Ascending aorta (tissue), 2 donors: ENCODE results near the gene USP48. TPM values are rescaled to one million over a fixed set of nuclear protein-coding genes. Genes with fewer than 3 reads are reported as not detected.

Experiments used
- DNase-seq, 2 donors: peaks; one replicate each; pipeline ENCODE4 v3.0.0-alpha.2; 2019; ENCODE audit warnings: low spot score in 2 of 2
- H3K27ac ChIP-seq, 2 donors: fragments of 200-600 bp; sonication (generic); one replicate each; pipeline ENCODE4 v1.5.1; 2016 to 2017; ENCODE audit warnings: mild to moderate bottlenecking in 1 of 2
- H3K27me3 ChIP-seq: fragments of 200-600 bp; sonication (generic); one replicate; pipeline ENCODE4 v1.5.1; 2017
- H3K36me3 ChIP-seq, 2 donors: fragments of 200-600 bp; sonication (generic); one replicate each; pipeline ENCODE4 v1.5.1; 2016
- H3K4me1 ChIP-seq, 2 donors: fragments of 200-600 bp; sonication (generic); one replicate each; pipeline ENCODE4 v1.5.1; 2016 to 2017; ENCODE audit warnings: mild to moderate bottlenecking in 1 of 2
- H3K4me3 ChIP-seq, 2 donors: fragments of 200-600 bp; sonication (generic); one replicate each; pipeline ENCODE4 v1.5.1; 2016 to 2017; ENCODE audit warnings: mild to moderate bottlenecking in 1 of 2
- H3K9me3 ChIP-seq, 2 donors: fragments of 200-600 bp; sonication (generic); one replicate each; pipeline ENCODE4 v1.5.1; 2016
- CTCF ChIP-seq, 3 experiments: fragments of 200-600 bp in 2 of 3; fragments of 450-650 bp in 1 of 3; sonication (generic) in 2 of 3; IDR thresholded peaks; one replicate each; pipeline ENCODE4 v1.5.1; 2016 to 2019; ENCODE audit warnings: antibody characterized with exemption in 3 of 3, mild to moderate bottlenecking in 1 of 3, moderate library complexity in 1 of 3
- intact Hi-C: fragments of 100-400 bp; cut with DNase I; formaldehyde crosslinking; loops from one replicate; pipeline ENCODE4 v1.15.1; 2023
- total RNA-seq: library from RNA; depleted of rRNA; stranded (reverse); fragments of >200 nt; gene quantifications from one replicate; pipeline ENCODE4 v1.1.0, GENCODE V29; 2016

The USP48 gene
- total RNA-seq, 1 donor from 2014 or later: 41.3 TPM

- H3K4me3 ChIP-seq: no peak overlapping the region
- peaks cover 8% of the 10 kb centered on the region for H3K27me3 ChIP-seq
- intact Hi-C loops: no loop called here
- H3K9me3 ChIP-seq: no peaks in the 10 kb centered on the region
- TF ChIP-seq CTCF (IDR thresholded peaks at IDR 0.05): no peak
- no peaks in the 10 kb centered on the region for H3K36me3 ChIP-seq
- H3K27ac ChIP-seq: no peak overlapping the region
- DNase-seq: no peak
- peaks cover 5% of the 10 kb centered on the region in 2 donors for H3K4me1 ChIP-seq
These were observed 132.5 kb downstream of the USP48 start for GRCh38 chr1:21650400-21650799.

- Histone ChIP-seq H3K36me3 (no peaks in the 10 kb centered on the region), H3K27me3 (peaks cover 8% of the 10 kb centered on the region), H3K4me3 (no peak overlapping the region), H3K9me3 (no peaks in the 10 kb centered on the region), H3K27ac (no peak overlapping the region), H3K4me1 (peaks cover 5% of the 10 kb centered on the region in 2 donors)
- no peak for TF ChIP-seq CTCF (IDR thresholded peaks at IDR 0.05)
- intact Hi-C loops: no loop called here
- no peak for DNase-seq
These were observed 133.6 kb downstream of the USP48 start for GRCh38 chr1:21649315-21649714.

- no peaks in the 10 kb centered on the region for H3K36me3 ChIP-seq
- no peak overlapping the region for H3K4me3 ChIP-seq
- no peak for DNase-seq
- no peak for TF ChIP-seq CTCF (IDR thresholded peaks at IDR 0.05)
- no peak overlapping the region for H3K27ac ChIP-seq
- peaks cover 8% of the 10 kb centered on the region for H3K27me3 ChIP-seq
- no peaks in the 10 kb centered on the region for H3K9me3 ChIP-seq
- intact Hi-C loops: no loop called here
- H3K4me1 ChIP-seq: peaks cover 5% of the 10 kb centered on the region in 2 donors
These were observed 134.2 kb downstream of the USP48 start for GRCh38 chr1:21648791-21649190.

DNA sequence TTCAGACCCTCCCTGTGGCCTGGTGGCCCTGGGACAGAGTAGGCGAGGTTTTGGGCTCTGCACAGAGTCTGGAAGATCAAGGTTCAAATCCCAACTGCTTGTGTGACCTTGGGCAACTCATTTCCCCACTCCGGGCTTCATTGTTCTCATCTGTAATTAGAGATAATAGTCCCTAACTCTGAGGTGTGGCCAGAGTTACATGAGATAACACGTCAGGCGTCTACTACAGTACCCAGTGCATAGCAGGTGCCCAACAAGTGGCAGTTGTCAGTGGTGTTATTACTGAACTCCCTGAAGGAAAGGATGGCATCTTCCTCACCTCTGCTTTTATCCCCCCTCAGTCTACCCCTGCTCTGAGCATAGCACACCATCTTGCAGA lies 134.6 kb downstream of the USP48 start:
- Histone ChIP-seq H3K4me1 (peaks cover 5% of the 10 kb centered on the region in 2 donors), H3K4me3 (no peak overlapping the region), H3K27me3 (peaks cover 8% of the 10 kb centered on the region), H3K36me3 (no peaks in the 10 kb centered on the region), H3K27ac (no peak overlapping the region), H3K9me3 (no peaks in the 10 kb centered on the region)
- no peak for TF ChIP-seq CTCF (IDR thresholded peaks at IDR 0.05)
- no peak for DNase-seq
- intact Hi-C loops: no loop called here

DNA sequence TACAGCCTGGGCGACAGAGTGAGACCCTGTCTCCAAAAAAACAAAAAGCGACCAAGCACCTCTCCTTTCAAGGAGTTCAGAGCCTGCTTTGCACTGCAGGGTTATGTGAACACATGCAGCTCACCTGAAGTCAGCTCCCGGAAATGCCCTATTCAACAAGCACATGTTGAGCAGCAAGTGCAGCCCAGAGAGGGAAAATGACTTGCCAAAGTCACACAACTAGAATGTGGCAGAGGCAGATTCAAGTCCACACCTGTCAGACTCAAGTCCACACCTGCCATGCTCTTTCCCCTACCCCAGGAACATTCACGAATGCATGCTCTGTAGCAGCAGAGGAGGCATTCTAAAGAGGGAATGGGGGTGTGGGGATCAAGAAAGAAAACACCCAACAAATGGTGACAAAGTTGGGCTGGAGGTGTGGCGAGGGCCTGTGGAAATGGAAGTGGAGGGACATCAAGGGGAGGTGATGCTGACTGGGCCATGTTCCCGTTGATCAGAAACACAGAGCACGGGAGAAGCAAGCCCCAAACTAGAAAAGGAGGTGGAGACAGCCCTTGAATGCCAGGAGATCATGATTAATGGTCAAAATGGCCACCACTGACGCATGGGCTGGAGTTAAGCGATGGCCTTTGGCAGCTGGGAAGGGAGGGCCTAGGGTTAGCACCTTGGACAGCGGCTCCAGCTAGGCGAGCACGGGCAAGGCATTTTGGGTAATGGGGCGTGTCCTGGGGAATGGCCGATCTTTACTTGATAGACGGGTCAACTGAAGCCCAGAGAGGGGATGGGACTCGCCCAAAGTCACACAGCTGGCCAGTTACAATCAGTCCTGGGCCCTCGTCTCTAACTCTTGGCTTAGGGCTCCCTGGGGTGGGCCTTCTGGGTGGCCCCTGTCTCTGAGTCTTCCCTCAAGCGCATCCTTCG lies 135.3 kb downstream of the USP48 start:
- DNase-seq: no peak
- TF ChIP-seq CTCF (IDR thresholded peaks at IDR 0.05): no peak
- Histone ChIP-seq H3K4me1 (peaks cover 5% of the 10 kb centered on the region in 2 donors), H3K27ac (no peak overlapping the region), H3K4me3 (no peak overlapping the region), H3K36me3 (no peaks in the 10 kb centered on the region), H3K27me3 (peaks cover 8% of the 10 kb centered on the region), H3K9me3 (no peaks in the 10 kb centered on the region)
- intact Hi-C loops: no loop called here
